Measurements from ENCODE around the gene CCDC68. TPM values are rescaled to one million over a fixed set of nuclear protein-coding genes. Genes with fewer than 3 reads are reported as not detected.
"Not testable (repeated sequence)": the region's sequence is repeated elsewhere in the genome, so short reads cannot be mapped to it uniquely, and the experiment has no call there.

Gene CCDC68
- polyA plus RNA-seq, 2 of the 4 experiments (the other 2 are of a cell fraction) = 3.1 to 12.4 TPM

- no peak for TF ChIP-seq HOXB13 (CRISPR knock-in tag; IDR thresholded peaks at IDR 0.05; ENCODE audit: low read depth)
- TF ChIP-seq BHLHE40 (IDR thresholded peaks at IDR 0.05; ENCODE audit: low read depth, low read length) = no peak
Observed at GRCh38 chr18:54973046-54973445, 13.8 kb upstream of the CCDC68 start (continued).

DNA sequence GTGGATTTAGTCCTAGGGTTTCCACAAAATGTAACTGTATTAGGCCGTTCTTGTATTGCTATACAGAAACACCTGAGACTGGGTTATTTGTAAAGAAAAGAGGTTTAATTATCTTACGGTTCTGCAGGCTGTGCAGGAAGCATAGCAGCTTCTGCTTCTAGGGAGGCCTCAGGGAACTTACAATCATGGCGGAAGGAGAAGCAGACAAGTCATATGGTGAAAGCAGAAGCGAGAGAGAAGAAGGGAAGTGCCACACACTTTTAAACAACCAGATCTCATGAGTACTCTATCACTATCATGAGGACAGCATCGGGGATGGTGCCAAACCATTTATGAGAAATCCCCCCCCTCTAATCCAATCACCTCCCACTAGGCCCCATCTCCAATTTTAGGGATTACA lies 9.5 kb upstream of the CCDC68 start:
- H3K4me3 ChIP-seq = no peak overlapping the region
- ATAC-seq = no peak
- peak overlapping the region; percentile 44 for H3K4me2 ChIP-seq
- 96% methylated on average over 5 of the region's 5 CpGs for WGBS (ENCODE audit: missing lambda C conversion rate)
- POLR2A ChIA-PET = no interaction called here
- no peak for FAIRE-seq
- TF ChIP-seq HDAC2 (IDR thresholded peaks at IDR 0.05) (no peak), CEBPB (IDR thresholded peaks at IDR 0.05) (no peak), HOXA7 (CRISPR knock-in tag; IDR thresholded peaks at IDR 0.05) (no peak), MAZ (IDR thresholded peaks at IDR 0.05; ENCODE audit: borderline replicate concordance, low read depth, low read length) (no peak), RCOR1 (IDR thresholded peaks at IDR 0.05; ENCODE audit: low read depth, low read length) (no peak), BHLHE40 (IDR thresholded peaks at IDR 0.05; ENCODE audit: low read depth, low read length) (no peak), TFCP2L1 (CRISPR knock-in tag; IDR thresholded peaks at IDR 0.05) (no peak), RNF2 (IDR thresholded peaks at IDR 0.05; ENCODE audit: borderline replicate concordance, low read depth) (no peak), FOSB (CRISPR knock-in tag; IDR thresholded peaks at IDR 0.05) (no peak), SREBF2 (IDR thresholded peaks at IDR 0.05) (no peak), KDM1A (IDR thresholded peaks at IDR 0.05; ENCODE audit: low read depth) (no peak), ATOH8 (CRISPR knock-in tag; IDR thresholded peaks at IDR 0.05; ENCODE audit: low read depth) (no peak), FOXS1 (CRISPR knock-in tag; IDR thresholded peaks at IDR 0.05) (no peak), ZFP36 (IDR thresholded peaks at IDR 0.05; ENCODE audit: borderline replicate concordance, partially characterized antibody) (no peak), CBX8 (IDR thresholded peaks at IDR 0.05) (no peak)
- TF ChIP-seq, protein P1, sequence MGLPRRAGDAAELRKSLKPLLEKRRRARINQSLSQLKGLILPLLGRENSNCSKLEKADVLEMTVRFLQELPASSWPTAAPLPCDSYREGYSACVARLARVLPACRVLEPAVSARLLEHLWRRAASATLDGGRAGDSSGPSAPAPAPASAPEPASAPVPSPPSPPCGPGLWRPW (IDR thresholded peaks at IDR 0.05) = no peak
- no peak for DNase-seq (ENCODE audit: low read depth in 1 of 2, low spot score in 1 of 2)
- H3K27ac ChIP-seq = peak overlapping the region; percentile 69 to 71
- H3K4me1 ChIP-seq = peaks cover 19% of the 10 kb centered on the region
- CTCF ChIA-PET = interaction anchor here (1.2 to 1.7 kb wide), 4 partner anchors 15 to 297 kb away, joined by 3 to 7 read pairs (median 4); no protein-coding TSS in a partner anchor
- H3K9me3 ChIP-seq = no peaks in the 10 kb centered on the region; the same call in 2 of the 3 replicates

DNA sequence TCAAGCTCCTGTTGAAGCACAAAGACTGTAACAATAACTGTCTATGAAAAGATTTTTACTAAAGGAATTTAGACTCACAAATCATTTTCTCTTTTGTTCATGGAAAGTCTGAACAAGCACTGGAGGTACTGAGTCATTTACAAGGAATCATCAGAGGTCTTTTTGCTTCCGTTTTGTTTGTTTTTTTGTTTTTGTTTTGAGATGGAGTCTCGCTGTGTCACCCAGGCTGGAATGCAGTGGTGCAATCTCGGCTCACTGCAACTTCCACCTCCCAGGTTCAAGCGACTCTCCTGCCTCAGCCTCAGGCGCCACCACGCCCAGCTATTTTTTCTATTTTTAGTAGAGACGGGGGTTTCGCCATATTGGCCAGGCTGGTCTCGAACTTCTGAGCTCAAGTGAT lies 9.0 kb upstream of the CCDC68 start:
- DNase-seq (ENCODE audit: low read depth in 1 of 2, low spot score in 1 of 2) (peak in 1 of 2 experiments; percentile 45), ATAC-seq (peak in 1 of 2 experiments; percentile 71; a peak in 3 of 6 replicates)
- H3K4me3 ChIP-seq, FAIRE-seq, H3K9me3 ChIP-seq, POLR2A ChIA-PET: not testable (repeated sequence)
- Histone ChIP-seq H3K4me1 (peaks cover 19% of the 10 kb centered on the region), H3K27ac (peak overlapping the region; percentile 69 to 71), H3K4me2 (peak overlapping the region; percentile 44)
- peak; percentile 34 to 68; a peak in 1 of 5 replicates for TF ChIP-seq EP300 (IDR thresholded peaks at IDR 0.05)
- peak; percentile 61 to 82 for TF ChIP-seq CEBPB (IDR thresholded peaks at IDR 0.05)
- peak; percentile 43; the same call in 1 of the 2 replicates for TF ChIP-seq FOSL2 (IDR thresholded peaks at IDR 0.05)
- peak; percentile 79 for TF ChIP-seq FOSL2 (CRISPR knock-in tag; IDR thresholded peaks at IDR 0.05)
- TF ChIP-seq JUNB (IDR thresholded peaks at IDR 0.05) = peak; percentile 59; the same call in 1 of the 2 replicates
- TF ChIP-seq GATA3 (IDR thresholded peaks at IDR 0.05; ENCODE audit: borderline replicate concordance) = peak; percentile 62; the same call in 1 of the 2 replicates
- 0 out of 5 replicates have a peak, but pooled peaks of 1 of the 2 experiments have one; percentile 51 for TF ChIP-seq JUN (IDR thresholded peaks at IDR 0.05)
- CTCF ChIA-PET = interaction anchor here (1.2 to 1.7 kb wide), 3 partner anchors 28 to 296 kb away, joined by 3 to 5 read pairs (median 3); no protein-coding TSS in a partner anchor
- WGBS (ENCODE audit: missing lambda C conversion rate) = 27% methylated on average over 9 of the region's 9 CpGs

DNA sequence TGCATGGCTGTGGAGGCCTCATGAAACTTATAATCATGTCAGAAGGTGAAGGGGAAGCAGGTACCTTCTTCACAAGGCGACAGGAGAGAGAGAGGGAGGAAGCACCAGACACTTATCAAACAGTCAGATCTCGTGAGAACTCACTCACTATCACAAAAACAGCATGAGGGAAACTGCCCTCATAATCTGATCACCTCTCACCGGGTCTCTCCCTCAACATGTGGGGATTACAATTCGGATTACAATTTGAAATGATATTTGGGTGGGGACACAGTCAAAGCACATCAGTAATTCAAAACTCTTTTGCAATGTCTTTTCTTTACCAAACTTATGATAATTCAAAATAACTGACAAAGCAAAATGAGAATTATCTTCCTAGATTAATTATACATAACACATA lies 8.5 kb upstream of the CCDC68 start:
- DNase-seq (ENCODE audit: low read depth in 1 of 2, low spot score in 1 of 2) = no peak
- CTCF ChIA-PET = interaction anchor here (1.7 kb wide), 1 partner anchor 289 kb away, joined by 5 read pairs; no protein-coding TSS in a partner anchor
- peak overlapping the region; percentile 53 to 64; a peak in 4 of 6 replicates for H3K27ac ChIP-seq
- no peaks in the 10 kb centered on the region; the same call in 2 of the 3 replicates for H3K9me3 ChIP-seq
- FAIRE-seq = no peak
- 73% methylated on average over 4 of the region's 4 CpGs for WGBS (ENCODE audit: missing lambda C conversion rate)
- H3K4me1 ChIP-seq = peaks cover 19% of the 10 kb centered on the region
- H3K4me2 ChIP-seq = peak overlapping the region; percentile 44
- ATAC-seq = no peak
- no peak overlapping the region for H3K4me3 ChIP-seq
- POLR2A ChIA-PET = no interaction called here
- no peak for TF ChIP-seq JUNB (IDR thresholded peaks at IDR 0.05)
- TF ChIP-seq CBX8 (IDR thresholded peaks at IDR 0.05) = no peak
- TF ChIP-seq POLR2A (IDR thresholded peaks at IDR 0.05; ENCODE audit: low read length) = no peak
- no peak for TF ChIP-seq PHF8 (IDR thresholded peaks at IDR 0.05; ENCODE audit: borderline replicate concordance, low read depth)
- no peak for TF ChIP-seq TFCP2L1 (CRISPR knock-in tag; IDR thresholded peaks at IDR 0.05)
- no peak for TF ChIP-seq BHLHE40 (IDR thresholded peaks at IDR 0.05; ENCODE audit: low read depth, low read length)
- TF ChIP-seq, protein P2, sequence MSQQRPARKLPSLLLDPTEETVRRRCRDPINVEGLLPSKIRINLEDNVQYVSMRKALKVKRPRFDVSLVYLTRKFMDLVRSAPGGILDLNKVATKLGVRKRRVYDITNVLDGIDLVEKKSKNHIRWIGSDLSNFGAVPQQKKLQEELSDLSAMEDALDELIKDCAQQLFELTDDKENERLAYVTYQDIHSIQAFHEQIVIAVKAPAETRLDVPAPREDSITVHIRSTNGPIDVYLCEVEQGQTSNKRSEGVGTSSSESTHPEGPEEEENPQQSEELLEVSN (IDR thresholded peaks at IDR 0.05; ENCODE audit: borderline replicate concordance, low read depth) = no peak
- no peak for TF ChIP-seq CHD4 (IDR thresholded peaks at IDR 0.05; ENCODE audit: borderline replicate concordance)
- TF ChIP-seq, protein P1 (IDR thresholded peaks at IDR 0.05) = no peak
- no peak for TF ChIP-seq ZC3H11A (IDR thresholded peaks at IDR 0.05)
- no peak for TF ChIP-seq ZFP36 (IDR thresholded peaks at IDR 0.05; ENCODE audit: borderline replicate concordance, partially characterized antibody)
- no peak for TF ChIP-seq FOSL2 (IDR thresholded peaks at IDR 0.05)
- no peak for TF ChIP-seq FOSL2 (CRISPR knock-in tag; IDR thresholded peaks at IDR 0.05)
- no peak for TF ChIP-seq HMGXB4 (CRISPR knock-in tag; IDR thresholded peaks at IDR 0.05; ENCODE audit: borderline replicate concordance)
- TF ChIP-seq HDAC2 (IDR thresholded peaks at IDR 0.05) = no peak

Data from A549 (cell line).